Activated CD4-positive, alpha-beta T cell treated with anti-CD3 and anti-CD28 coated beads for 36 hours (primary cell): ENCODE results near the gene PRRT1B. TPM values are rescaled to one million over a fixed set of nuclear protein-coding genes. Genes with fewer than 3 reads are reported as not detected.
A peak's percentile ranks its signal among the peaks of the same experiment; 100 is the strongest.

ENCODE experiments used
- ATAC-seq: fragments of 200-7000 bp; cut with Tn5 transposase; one replicate; pipeline ENCODE4 v1.10.0; 2021; ENCODE audit warnings: mild to moderate bottlenecking, moderate library complexity
- CTCF ChIA-PET: fragments of 350-600 bp; sonication (Branson Sonifier 250); formaldehyde crosslinking; loops from one replicate; lab custom pipeline; 2021; ENCODE audit warnings: antibody characterized with exemption; lab: Charles Lee
- POLR2A ChIA-PET: fragments of 350-600 bp; sonication (Branson Sonifier 250); formaldehyde crosslinking; loops from one replicate; lab custom pipeline; 2021; ENCODE audit warnings: antibody characterized with exemption, inconsistent platforms; lab: Charles Lee
- DNase-seq: peaks from one replicate; pipeline ENCODE4 v3.0.0-alpha.2; 2020
- H3K27ac Mint-ChIP-seq: one replicate; pipeline ENCODE4 v1.8.0; 2021; ENCODE audit warnings: mixed read lengths
- H3K27me3 Mint-ChIP-seq: one replicate; pipeline ENCODE4 v1.8.0; 2021; ENCODE audit warnings: mixed read lengths
- H3K36me3 Mint-ChIP-seq: one replicate; pipeline ENCODE4 v1.8.0; 2021; ENCODE audit warnings: low read depth, mixed read lengths
- H3K4me1 Mint-ChIP-seq: one replicate; pipeline ENCODE4 v1.8.0; 2021; ENCODE audit warnings: mixed read lengths
- H3K4me3 Mint-ChIP-seq: one replicate; pipeline ENCODE4 v1.8.0; 2021; ENCODE audit warnings: mild to moderate bottlenecking, moderate library complexity, mixed read lengths
- H3K9me3 Mint-ChIP-seq: one replicate; pipeline ENCODE4 v1.8.0; 2021; ENCODE audit warnings: low read depth, mixed read lengths
- intact Hi-C, 2 experiments: fragments of 100-400 bp; cut with DNase I in 1 of 2; cut with micrococcal nuclease in 1 of 2; formaldehyde crosslinking; loops; one replicate each; pipeline versions ENCODE4 v1.14.2 to v1.15.1; 2022 to 2024; cut with DNase I, micrococcal nuclease
- total RNA-seq, 2 experiments: library from RNA; stranded (reverse); gene quantifications; one replicate each; pipeline ENCODE4 v1.2.3, GENCODE V29; 2021

Gene PRRT1B
- total RNA-seq, 2 experiments from 2014 or later = not detected

DNA sequence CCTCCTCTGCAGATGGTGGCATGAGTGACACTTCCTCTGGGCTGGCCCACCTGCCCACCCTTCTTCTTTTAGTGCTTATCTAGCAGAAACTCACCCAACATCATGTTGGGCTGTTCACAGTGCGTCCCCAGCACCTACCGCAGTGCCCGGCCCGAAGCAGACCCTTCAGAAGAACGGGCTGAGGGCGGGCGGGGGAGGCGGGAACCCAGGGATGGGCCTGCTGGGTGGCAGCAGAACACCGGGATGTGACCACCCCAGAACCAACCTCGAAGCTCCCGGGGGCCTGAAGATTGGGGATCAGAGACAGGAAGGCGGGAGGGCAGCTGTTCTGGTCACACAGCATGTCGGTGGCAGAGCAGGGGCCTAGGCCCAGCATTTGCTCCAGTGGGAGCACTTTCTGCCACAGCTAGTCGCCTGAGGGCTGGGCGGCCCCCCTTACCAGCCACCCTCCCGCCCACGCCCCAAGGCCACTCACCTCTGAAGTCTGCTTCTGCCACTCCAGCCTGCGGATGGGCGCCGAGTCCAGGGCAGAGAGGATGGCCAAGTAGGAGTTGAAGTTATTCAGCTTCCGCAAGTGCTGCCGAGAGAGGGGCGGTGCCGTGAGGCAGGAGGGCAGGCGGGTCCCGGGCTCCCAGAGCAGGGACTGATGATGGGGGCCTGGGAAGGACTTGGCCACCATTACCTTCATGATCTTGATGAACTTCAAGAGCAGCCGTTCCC, 38.7 kb downstream of the PRRT1B start:
- H3K4me3 Mint-ChIP-seq = no peak overlapping the region
- peaks cover 37% of the 10 kb centered on the region for H3K36me3 Mint-ChIP-seq
- intact Hi-C loops = no loop called here
- H3K27ac Mint-ChIP-seq = no peak overlapping the region
- H3K4me1 Mint-ChIP-seq = peaks cover 38% of the 10 kb centered on the region
- no peaks in the 10 kb centered on the region for H3K9me3 Mint-ChIP-seq
- ATAC-seq (no peak), DNase-seq (no peak)
- H3K27me3 Mint-ChIP-seq = no peaks in the 10 kb centered on the region
- ChIA-PET POLR2A (no interaction called here), CTCF (interaction anchor here (2.0 kb wide), 1 partner anchor 156 kb away, joined by 9 read pairs; the partner anchor contains the start of gene RAPGEF1)

DNA sequence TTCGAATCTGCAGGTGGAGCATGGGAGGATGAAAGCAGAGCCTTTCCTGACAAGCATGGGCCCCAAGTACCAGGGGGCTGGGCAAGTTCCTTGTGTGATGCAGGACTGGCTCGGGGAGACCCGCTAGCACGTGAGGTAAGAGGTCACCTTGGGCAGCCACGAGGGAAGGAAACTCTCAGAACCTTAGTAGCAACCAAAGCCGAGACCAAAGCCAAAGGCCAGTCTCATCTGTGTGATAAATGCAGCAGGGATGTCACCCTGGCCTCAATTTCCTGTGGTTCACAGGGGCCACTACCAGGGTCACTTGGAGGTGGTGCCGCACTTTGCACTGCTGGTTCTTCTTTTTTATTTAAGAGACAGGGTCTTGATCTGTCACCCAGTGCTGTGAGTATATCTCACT, 39.5 kb downstream of the PRRT1B start:
- no peak overlapping the region for H3K4me3 Mint-ChIP-seq
- peak; percentile 4 for ATAC-seq
- CTCF ChIA-PET = interaction anchor here (0.5 to 2.0 kb wide), 5 partner anchors 9 to 171 kb away, joined by 3 to 9 read pairs (median 3); partner anchors contain the start of gene RAPGEF1
- H3K9me3 Mint-ChIP-seq = no peaks in the 10 kb centered on the region
- POLR2A ChIA-PET = interaction anchor here (0.8 kb wide), 1 partner anchor 80 kb away, joined by 3 read pairs; no protein-coding TSS in a partner anchor
- H3K4me1 Mint-ChIP-seq = peaks cover 31% of the 10 kb centered on the region
- H3K27ac Mint-ChIP-seq = peak overlapping the region; percentile 87
- H3K27me3 Mint-ChIP-seq = no peaks in the 10 kb centered on the region
- H3K36me3 Mint-ChIP-seq = peaks cover 37% of the 10 kb centered on the region
- no peak for DNase-seq
- intact Hi-C loops = no loop called here

DNA sequence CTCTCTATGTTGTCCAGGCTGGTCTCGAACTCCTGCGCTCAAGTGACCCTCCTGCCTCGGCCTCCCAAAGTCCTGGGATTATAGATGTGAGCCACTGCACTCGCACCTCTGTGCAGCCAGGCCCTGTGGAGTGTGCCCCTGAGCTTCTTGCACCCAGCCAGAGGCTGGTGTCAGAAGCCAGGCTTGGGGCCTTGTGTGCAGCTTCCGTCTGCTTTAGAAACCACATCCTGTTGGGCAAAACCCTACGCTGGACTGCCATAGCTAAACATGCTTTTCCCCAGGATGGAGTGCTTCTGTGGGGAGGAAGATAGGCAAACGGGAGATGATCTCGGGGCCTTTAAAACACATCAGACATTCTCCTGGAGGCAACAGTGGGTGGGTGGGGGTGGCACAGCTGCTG, 40.1 kb downstream of the PRRT1B start:
- peak overlapping the region; percentile 87 for H3K27ac Mint-ChIP-seq
- intact Hi-C loops = no loop called here

DNA sequence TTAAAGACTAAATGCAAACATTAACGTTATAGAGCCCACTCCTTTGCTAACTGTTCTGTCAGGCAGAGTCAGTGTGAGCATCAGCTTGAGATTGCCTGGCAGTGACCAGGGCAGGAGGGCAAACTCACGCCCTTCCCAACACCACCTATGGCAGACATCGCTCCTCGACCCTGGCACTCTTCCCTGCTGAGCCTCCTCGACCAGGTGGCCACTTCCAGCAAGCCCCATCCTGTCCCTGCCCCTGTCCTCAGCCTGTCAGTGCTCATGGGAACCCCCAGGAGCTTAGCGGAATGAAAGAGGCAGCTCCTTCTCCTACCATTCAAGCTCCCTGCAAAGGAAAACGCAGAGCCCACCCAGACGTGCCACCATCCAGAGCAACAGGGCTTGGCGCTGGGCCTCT, 42.0 kb downstream of the PRRT1B start:
- intact Hi-C loops = no loop called here
- ATAC-seq = no peak
- H3K27ac Mint-ChIP-seq = peak overlapping the region; percentile 60
- H3K4me3 Mint-ChIP-seq = no peak overlapping the region
- no peaks in the 10 kb centered on the region for H3K9me3 Mint-ChIP-seq
- H3K36me3 Mint-ChIP-seq = peaks cover 36% of the 10 kb centered on the region
- no peak for DNase-seq
- ChIA-PET CTCF (interaction anchor here (1.9 kb wide), 1 partner anchor 161 kb away, joined by 7 read pairs; no protein-coding TSS in a partner anchor), POLR2A (interaction anchor here (0.6 kb wide), 1 partner anchor 13 kb away, joined by 4 read pairs; no protein-coding TSS in a partner anchor)
- peaks cover 46% of the 10 kb centered on the region for H3K4me1 Mint-ChIP-seq
- no peaks in the 10 kb centered on the region for H3K27me3 Mint-ChIP-seq

More for the DNA sequence above, 40.1 kb downstream of the PRRT1B start:
- H3K4me1 Mint-ChIP-seq = peaks cover 33% of the 10 kb centered on the region
- no peaks in the 10 kb centered on the region for H3K27me3 Mint-ChIP-seq
- ATAC-seq = peak; percentile 91
- H3K36me3 Mint-ChIP-seq = peaks cover 37% of the 10 kb centered on the region
- ChIA-PET CTCF (interaction anchor here (0.5 to 2.0 kb wide), 6 partner anchors 10 to 888 kb away, joined by 3 to 9 read pairs (median 3); partner anchors contain the start of gene RAPGEF1), POLR2A (interaction anchor here (0.8 to 1.0 kb wide), 2 partner anchors 80 to 153 kb away, joined by 3 to 6 read pairs; no protein-coding TSS in a partner anchor)
- no peaks in the 10 kb centered on the region for H3K9me3 Mint-ChIP-seq
- DNase-seq = peak; percentile 69
- no peak overlapping the region for H3K4me3 Mint-ChIP-seq

DNA sequence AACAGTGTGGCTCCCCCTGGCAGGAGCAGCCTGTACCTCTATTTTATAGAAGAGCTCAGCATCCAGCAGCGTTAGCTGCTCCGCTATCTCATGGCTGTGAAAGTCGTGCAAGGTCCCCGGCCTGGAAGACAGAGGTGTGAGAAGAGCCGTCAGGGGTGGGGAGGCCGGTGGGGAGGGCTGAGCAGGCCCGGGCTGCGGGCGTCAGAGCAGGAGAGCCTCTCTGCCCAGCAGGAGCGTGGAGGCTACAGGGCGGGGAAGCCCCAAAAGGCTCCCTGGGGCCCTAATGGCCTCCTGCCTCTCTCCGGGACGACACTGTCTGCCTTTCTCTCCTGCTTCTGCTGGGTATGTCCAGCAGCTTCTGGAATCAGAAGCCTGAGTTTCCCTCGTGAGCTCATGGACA, 42.6 kb downstream of the PRRT1B start:
- Mint-ChIP-seq H3K4me1 (peaks cover 46% of the 10 kb centered on the region), H3K36me3 (peaks cover 36% of the 10 kb centered on the region), H3K27ac (no peak overlapping the region), H3K4me3 (no peak overlapping the region), H3K27me3 (no peaks in the 10 kb centered on the region), H3K9me3 (no peaks in the 10 kb centered on the region)
- ChIA-PET CTCF (interaction anchor here (1.9 kb wide), 1 partner anchor 160 kb away, joined by 7 read pairs; no protein-coding TSS in a partner anchor), POLR2A (interaction anchor here (0.6 kb wide), 1 partner anchor 14 kb away, joined by 4 read pairs; no protein-coding TSS in a partner anchor)
- DNase-seq = no peak
- intact Hi-C loops = no loop called here
- ATAC-seq = no peak

DNA sequence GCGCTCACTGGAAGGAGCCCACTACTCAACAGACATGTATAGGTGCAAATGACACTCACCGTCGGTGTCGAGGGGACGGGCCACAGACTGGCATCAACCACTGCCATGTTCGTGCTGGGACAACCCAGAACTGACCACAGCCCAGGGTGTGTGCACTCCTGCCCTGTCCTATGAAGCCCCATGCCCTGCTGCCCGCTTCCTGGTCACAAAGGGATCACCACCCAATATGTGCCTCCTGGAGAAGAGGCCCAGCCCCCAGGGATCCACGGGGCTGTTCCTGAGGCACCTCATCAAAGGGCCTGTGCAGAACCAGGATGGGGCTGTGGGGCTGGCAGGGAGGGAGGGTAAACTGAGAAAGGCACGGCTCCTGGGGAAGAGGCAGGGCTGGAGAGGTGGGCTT, 43.1 kb downstream of the PRRT1B start:
- intact Hi-C loops = no loop called here
- CTCF ChIA-PET = interaction anchor here (0.9 to 1.9 kb wide), 3 partner anchors 8 to 160 kb away, joined by 3 to 7 read pairs (median 3); no protein-coding TSS in a partner anchor
- POLR2A ChIA-PET = no interaction called here
- DNase-seq = no peak
- no peaks in the 10 kb centered on the region for H3K9me3 Mint-ChIP-seq
- H3K27me3 Mint-ChIP-seq = no peaks in the 10 kb centered on the region
- peaks cover 46% of the 10 kb centered on the region for H3K4me1 Mint-ChIP-seq
- no peak overlapping the region for H3K4me3 Mint-ChIP-seq
- peaks cover 34% of the 10 kb centered on the region for H3K36me3 Mint-ChIP-seq
- H3K27ac Mint-ChIP-seq = no peak overlapping the region
- ATAC-seq = no peak

DNA sequence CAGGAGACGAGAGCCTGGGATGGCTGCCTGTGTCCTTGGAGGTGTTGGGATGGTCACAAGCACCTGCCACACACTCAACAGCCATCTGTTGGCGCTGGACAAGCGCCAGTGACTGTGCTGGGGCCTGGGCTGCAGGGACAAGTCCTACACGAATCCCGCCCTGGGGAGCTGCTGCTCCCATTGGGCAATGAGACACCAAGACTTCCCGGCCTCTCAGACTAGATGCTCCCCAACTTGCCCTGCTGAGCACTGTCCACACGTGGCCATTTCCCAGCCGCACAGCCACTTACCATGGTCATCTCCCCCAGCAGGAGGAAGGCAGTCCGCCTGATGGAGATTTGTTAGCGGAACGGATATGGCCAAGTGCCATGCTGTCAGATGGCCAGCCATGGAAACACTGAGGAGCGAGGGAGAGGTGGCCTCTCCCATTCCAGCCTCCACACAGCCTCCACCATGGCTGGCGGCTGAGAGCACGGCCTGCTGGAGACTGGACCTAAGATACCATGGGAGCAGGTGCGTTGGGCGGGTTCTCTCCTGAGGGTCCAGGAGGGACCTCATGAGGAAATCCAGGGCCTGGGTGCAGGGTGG, 43.9 kb downstream of the PRRT1B start:
- no peak overlapping the region for H3K4me3 Mint-ChIP-seq
- no peak for ATAC-seq
- H3K36me3 Mint-ChIP-seq = peaks cover 30% of the 10 kb centered on the region
- intact Hi-C loops = no loop called here
- CTCF ChIA-PET = interaction anchor here (0.9 to 3.3 kb wide), 4 partner anchors 9 to 159 kb away, joined by 3 to 13 read pairs (median 5); no protein-coding TSS in a partner anchor
- H3K27me3 Mint-ChIP-seq = no peaks in the 10 kb centered on the region
- peaks cover 46% of the 10 kb centered on the region for H3K4me1 Mint-ChIP-seq
- POLR2A ChIA-PET = no interaction called here
- H3K27ac Mint-ChIP-seq = no peak overlapping the region
- no peaks in the 10 kb centered on the region for H3K9me3 Mint-ChIP-seq
- no peak for DNase-seq

DNA sequence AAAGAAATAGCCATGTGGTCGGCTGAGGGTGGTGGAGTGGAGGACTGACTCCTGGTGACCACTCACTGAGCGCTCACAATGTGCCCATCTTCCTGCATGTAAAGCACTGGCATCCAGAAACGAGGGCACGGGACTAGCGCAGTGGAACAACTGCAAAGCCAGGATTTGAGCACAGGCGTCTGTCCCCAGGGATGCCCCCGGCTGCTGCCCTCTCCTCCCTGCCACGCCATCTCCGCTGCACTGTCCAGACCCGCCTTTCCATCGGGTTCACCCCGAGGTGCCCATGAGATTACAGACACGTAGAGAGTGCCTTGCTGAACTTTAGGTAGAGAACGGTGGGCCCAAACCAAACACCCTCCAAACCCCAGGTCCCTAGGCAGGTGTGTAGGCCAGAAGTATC, 44.7 kb downstream of the PRRT1B start:
- no peaks in the 10 kb centered on the region for H3K27me3 Mint-ChIP-seq
- CTCF ChIA-PET = interaction anchor here (0.6 to 4.0 kb wide), 5 partner anchors 149 to 169 kb away, joined by 3 to 29 read pairs (median 3); partner anchors contain the start of gene RAPGEF1
- no peak for DNase-seq
- intact Hi-C loops = loop anchor here in 1 of 2 experiments (2.0 to 5.0 kb wide), 2 partner anchors 52 to 149 kb away; no protein-coding TSS in a partner anchor
- H3K4me1 Mint-ChIP-seq = peaks cover 39% of the 10 kb centered on the region
- H3K36me3 Mint-ChIP-seq = peaks cover 28% of the 10 kb centered on the region
- POLR2A ChIA-PET = no interaction called here
- no peak overlapping the region for H3K4me3 Mint-ChIP-seq
- no peak for ATAC-seq
- no peaks in the 10 kb centered on the region for H3K9me3 Mint-ChIP-seq
- no peak overlapping the region for H3K27ac Mint-ChIP-seq

DNA sequence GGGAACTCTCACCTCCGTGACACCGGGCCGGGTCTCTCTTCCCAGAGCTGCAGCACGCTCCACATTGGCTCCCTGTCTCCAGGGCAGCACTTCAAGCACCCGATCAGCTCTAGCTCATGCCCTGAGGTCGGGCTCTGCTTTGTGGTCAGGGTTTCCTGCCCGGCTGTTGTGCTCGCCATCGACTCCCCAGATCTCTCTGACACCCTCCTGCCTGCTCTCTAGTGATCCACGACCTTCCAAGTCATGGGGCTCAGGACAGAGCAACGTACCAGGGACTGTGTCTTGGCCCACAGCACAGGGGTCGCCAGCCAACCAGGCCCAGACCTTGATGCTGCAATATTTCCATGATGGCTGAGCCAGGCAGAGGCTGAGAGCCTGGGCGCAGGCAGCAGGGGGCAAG, 45.1 kb downstream of the PRRT1B start:
- H3K27ac Mint-ChIP-seq = peak overlapping the region; percentile 85
- intact Hi-C loops = loop anchor here in 1 of 2 experiments (2.0 to 5.0 kb wide), 2 partner anchors 52 to 148 kb away; no protein-coding TSS in a partner anchor
- H3K27me3 Mint-ChIP-seq = no peaks in the 10 kb centered on the region
- DNase-seq = no peak
- ATAC-seq = no peak
- H3K4me3 Mint-ChIP-seq = no peak overlapping the region
- H3K9me3 Mint-ChIP-seq = no peaks in the 10 kb centered on the region
- peaks cover 35% of the 10 kb centered on the region for H3K4me1 Mint-ChIP-seq
- peaks cover 25% of the 10 kb centered on the region for H3K36me3 Mint-ChIP-seq
- ChIA-PET CTCF (interaction anchor here (0.6 to 4.0 kb wide), 5 partner anchors 149 to 168 kb away, joined by 3 to 29 read pairs (median 3); partner anchors contain the start of gene RAPGEF1), POLR2A (no interaction called here)

DNA sequence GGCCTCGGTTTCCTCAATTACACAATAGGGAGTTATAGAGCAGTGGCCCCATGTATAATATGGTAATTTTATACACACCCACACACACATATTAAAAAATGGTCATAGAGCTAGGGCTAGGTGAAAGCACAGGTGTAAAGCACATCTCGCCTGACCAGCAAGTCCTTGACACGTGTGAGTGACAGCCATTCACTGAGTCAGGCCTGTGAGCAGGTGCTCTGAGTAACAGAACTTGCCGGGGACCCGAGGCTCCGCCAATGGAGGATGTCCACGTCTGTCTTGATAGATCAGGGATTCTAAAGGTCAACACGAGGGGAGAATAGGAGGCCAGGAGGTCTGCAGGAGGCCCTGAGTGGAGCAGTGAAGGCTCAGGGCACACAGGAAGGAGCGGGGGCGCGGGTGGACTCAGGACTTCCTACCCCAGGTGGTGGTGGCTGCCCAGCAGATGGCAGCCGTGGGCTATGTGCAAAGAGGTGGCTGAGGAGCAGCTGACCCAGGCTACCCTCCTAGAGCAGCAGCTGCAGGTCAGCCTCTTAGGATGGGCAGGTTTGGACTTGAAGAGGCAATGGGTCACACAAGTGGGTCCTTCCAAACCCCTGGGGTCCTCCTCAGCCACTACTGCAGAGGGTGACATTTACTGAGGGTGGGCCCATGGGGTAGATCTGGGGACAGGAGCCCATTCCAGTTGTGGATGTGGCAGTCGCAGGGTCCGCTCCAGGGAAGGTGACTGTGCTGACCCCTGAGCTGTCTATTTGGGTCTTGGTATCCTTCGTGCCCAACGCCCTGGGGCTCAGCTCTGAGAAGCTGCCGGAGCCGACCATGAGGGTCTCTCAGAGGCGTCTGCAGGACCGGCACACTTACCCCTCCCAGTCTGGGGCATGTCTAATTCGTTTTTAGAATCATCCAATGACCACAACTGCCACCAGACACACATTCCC, 45.9 kb downstream of the PRRT1B start:
- intact Hi-C loops = loop anchor here (1.0 to 5.0 kb wide), 5 partner anchors 51 to 156 kb away; partner anchors contain the start of gene RAPGEF1 (in 1 of the 2)
- DNase-seq = peak; percentile 90
- H3K4me3 Mint-ChIP-seq = no peak overlapping the region
- H3K9me3 Mint-ChIP-seq = no peaks in the 10 kb centered on the region
- peak; percentile 94 for ATAC-seq
- H3K4me1 Mint-ChIP-seq = peaks cover 28% of the 10 kb centered on the region
- peak overlapping the region; percentile 85 for H3K27ac Mint-ChIP-seq
- POLR2A ChIA-PET = interaction anchor here (0.6 to 1.0 kb wide), 3 partner anchors 12 to 168 kb away, joined by 3 read pairs; no protein-coding TSS in a partner anchor
- CTCF ChIA-PET = interaction anchor here (0.5 to 4.0 kb wide), 29 partner anchors 10 to 1213 kb away, joined by 3 to 29 read pairs (median 3); partner anchors contain the start of gene RAPGEF1
- H3K27me3 Mint-ChIP-seq = no peaks in the 10 kb centered on the region
- peaks cover 23% of the 10 kb centered on the region for H3K36me3 Mint-ChIP-seq
